CD14-positive monocyte (primary cell): ENCODE measurements around the gene GSDME. TPM values are rescaled to one million over a fixed set of nuclear protein-coding genes. Genes with fewer than 3 reads are reported as not detected.

Experiments used
- DNase-seq, 3 donors: peaks; one replicate each; pipeline ENCODE4 v3.0.0-alpha.2; 2011 to 2022
- H2AFZ ChIP-seq: 2 replicates; pipeline ENCODE4 v1.6.0; 2012; ENCODE audit warnings: mild to moderate bottlenecking, low read depth, low read length, inconsistent platforms; ENCODE audit not compliant: insufficient read depth, poor library complexity, severe bottlenecking
- H3K27ac ChIP-seq, 2 donors: 1 replicate in 1 of 2; 2 replicates in 1 of 2; pipeline ENCODE4 v1.5.1; 2012 to 2013; ENCODE audit warnings: low read length in 2 of 2, control low read depth in 1 of 2, inconsistent platforms in 1 of 2, low read depth in 1 of 2, mild to moderate bottlenecking in 1 of 2
- H3K27me3 ChIP-seq, 2 donors: one replicate each; pipeline versions ENCODE4 v1.6.0 to v1.6.1; 2011 to 2013; ENCODE audit warnings: low read length in 2 of 2; ENCODE audit not compliant: control insufficient read depth in 2 of 2, insufficient read depth in 2 of 2
- H3K36me3 ChIP-seq, 2 donors: replicated peaks in 1 of 2; 1 replicate in 1 of 2; 2 replicates in 1 of 2; pipeline versions ENCODE4 v1.5.1 to v1.6.1; 2012 to 2013; ENCODE audit warnings: low read length in 2 of 2, control low read depth in 1 of 2, inconsistent platforms in 1 of 2, mild to moderate bottlenecking in 1 of 2; ENCODE audit not compliant: insufficient read depth in 2 of 2, control insufficient read depth in 1 of 2
- H3K4me1 ChIP-seq, 2 donors: 1 replicate in 1 of 2; 2 replicates in 1 of 2; pipeline versions ENCODE4 v1.5.1 to v1.6.1; 2012 to 2013; ENCODE audit warnings: low read length in 2 of 2, control low read depth in 1 of 2, inconsistent platforms in 1 of 2, mild to moderate bottlenecking in 1 of 2, moderate library complexity in 1 of 2; ENCODE audit not compliant: insufficient read depth in 2 of 2, control insufficient read depth in 1 of 2
- H3K4me2 ChIP-seq: replicated peaks from 2 replicates; pipeline ENCODE3; 2012; ENCODE audit warnings: low read length, moderate library complexity, mild to moderate bottlenecking; ENCODE audit not compliant: poor library complexity, severe bottlenecking; ENCODE audit errors: extremely low read depth
- H3K4me3 ChIP-seq, 3 experiments: fragments of 200-600 bp in 1 of 3; sonication (generic) in 1 of 3; replicated peaks in 1 of 3; 1 replicate in 2 of 3; 2 replicates in 1 of 3; pipeline ENCODE4 v1.5.1; 2011 to 2013; ENCODE audit warnings: low read length in 3 of 3, mild to moderate bottlenecking in 3 of 3, control low read depth in 2 of 3, low read depth in 2 of 3, inconsistent platforms in 1 of 3, moderate library complexity in 1 of 3
- H3K79me2 ChIP-seq: 2 replicates; pipeline ENCODE4 v1.6.0; 2012; ENCODE audit warnings: mild to moderate bottlenecking, control low read depth, inconsistent platforms, low read length, moderate library complexity; ENCODE audit not compliant: insufficient read depth
- H3K9ac ChIP-seq: 2 replicates; pipeline ENCODE4 v1.6.0; 2017; ENCODE audit warnings: low read length, mild to moderate bottlenecking; ENCODE audit not compliant: insufficient read depth, poor library complexity, severe bottlenecking
- H3K9me3 ChIP-seq, 2 donors: replicated peaks in 1 of 2; 1 replicate in 1 of 2; 2 replicates in 1 of 2; pipeline versions ENCODE4 v1.5.1 to v1.6.1; 2012 to 2013; ENCODE audit warnings: low read length in 2 of 2, control low read depth in 1 of 2; ENCODE audit not compliant: control insufficient read depth in 1 of 2, insufficient read depth in 1 of 2
- H4K20me1 ChIP-seq: 2 replicates; pipeline ENCODE4 v1.6.0; 2012; ENCODE audit warnings: mild to moderate bottlenecking, low read length, control low read depth, moderate library complexity; ENCODE audit not compliant: insufficient read depth
- H3K27ac Mint-ChIP-seq, 7 donors: one replicate each; pipeline ENCODE4 v1.8.0; 2020; ENCODE audit warnings: mild to moderate bottlenecking in 7 of 7, mixed read lengths in 7 of 7, moderate library complexity in 6 of 7, inconsistent platforms in 2 of 7
- H3K27me3 Mint-ChIP-seq, 3 donors: one replicate each; pipeline ENCODE4 v1.8.0; 2021 to 2022; ENCODE audit warnings: low read depth in 3 of 3, mild to moderate bottlenecking in 3 of 3, mixed read lengths in 3 of 3, moderate library complexity in 3 of 3, inconsistent platforms in 1 of 3
- H3K36me3 Mint-ChIP-seq, 2 donors: one replicate each; pipeline ENCODE4 v1.8.0; 2020; ENCODE audit warnings: mixed read lengths in 2 of 2, inconsistent platforms in 1 of 2, mild to moderate bottlenecking in 1 of 2
- H3K4me1 Mint-ChIP-seq: one replicate; pipeline ENCODE4 v1.8.0; 2020; ENCODE audit warnings: mild to moderate bottlenecking, mixed read lengths
- H3K4me3 Mint-ChIP-seq, 2 donors: one replicate each; pipeline ENCODE4 v1.8.0; 2020; ENCODE audit warnings: mild to moderate bottlenecking in 2 of 2, mixed read lengths in 2 of 2, moderate library complexity in 1 of 2
- H3K9me3 Mint-ChIP-seq, 7 donors: one replicate each; pipeline ENCODE4 v1.8.0; 2020 to 2022; ENCODE audit warnings: mixed read lengths in 7 of 7, mild to moderate bottlenecking in 6 of 7, moderate library complexity in 6 of 7, inconsistent platforms in 2 of 7
- WGBS: methylation state at CpG from one replicate; pipeline ENCODE4 v1.1.5; 2013; ENCODE audit warnings: missing lambda C conversion rate; ENCODE audit not compliant: insufficient coverage; 5-methylcytosine and 5-hydroxymethylcytosine counted together
- intact Hi-C, 2 donors: fragments of 100-400 bp; cut with micrococcal nuclease; formaldehyde crosslinking; loops; one replicate each; pipeline versions ENCODE4 v1.15.0 to v1.15.1; 2023
- polyA plus RNA-seq, 3 donors: library from polyadenylated mRNA; depleted of rRNA in 1 of 3; unstranded in 2 of 3; stranded (reverse) in 1 of 3; fragments of 300-500 nt in 2 of 3; fragments of >200 nt in 1 of 3; fragmentation: Illumina TruSeq in 2 of 3; gene quantifications; 1 replicate in 2 of 3; 2 replicates in 1 of 3; pipeline ENCODE4 v1.2.3, GENCODE V29; 2012 to 2021
- TF ChIP-seq, protein P1 (sequence below): fragments of 200-600 bp; IDR thresholded peaks from one replicate; pipeline ENCODE4 v1.8.0; 2022; ENCODE audit warnings: antibody characterized with exemption, mild to moderate bottlenecking

Gene GSDME
- polyA plus RNA-seq, 3 donors: 1.3 to 2.3 TPM; not detected in 1

DNA sequence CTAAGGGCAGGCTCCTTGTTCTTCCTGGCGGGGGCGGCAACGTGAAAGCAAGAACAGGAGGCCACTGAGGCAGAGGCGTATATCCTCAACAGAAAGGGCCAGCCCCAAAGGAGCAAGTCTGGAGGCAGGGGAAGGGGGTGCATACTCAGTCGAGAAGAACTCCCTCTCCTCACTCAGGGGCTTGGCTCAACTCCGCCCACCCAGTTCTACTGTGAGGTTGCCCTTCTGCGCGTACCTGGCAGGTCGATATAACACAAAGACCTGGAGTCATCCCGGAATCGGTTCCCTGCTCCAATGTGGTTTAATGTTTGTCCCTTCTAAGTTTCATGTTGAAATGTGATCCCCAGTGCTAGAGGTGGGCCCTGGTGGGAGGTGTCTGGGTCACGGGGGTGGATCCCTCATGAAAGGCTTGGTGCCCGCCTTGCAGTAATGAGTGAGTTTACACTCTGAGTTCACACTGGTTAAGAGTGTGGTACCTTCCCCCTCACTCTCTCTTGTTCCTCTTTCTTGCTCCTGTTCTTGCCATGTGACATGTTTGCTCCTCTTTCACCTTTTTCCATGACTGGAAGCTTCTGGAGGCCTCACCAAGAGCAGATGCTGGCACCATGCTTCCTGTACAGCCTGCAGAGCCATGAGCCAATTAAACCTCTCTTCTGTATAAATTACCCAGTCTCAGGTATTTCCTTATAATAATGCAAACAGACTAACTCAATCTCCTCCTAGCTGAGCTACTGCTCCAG is 32.6 kb downstream of the GSDME start:
- Histone ChIP-seq H3K79me2 (no peaks in the 10 kb centered on the region), H4K20me1 (no peaks in the 10 kb centered on the region), H3K27me3 (peaks cover 0 to 6% of the 10 kb centered on the region in 2 donors), H3K4me2 (no peak overlapping the region), H2AFZ (no peak overlapping the region), H3K36me3 (no peaks in the 10 kb centered on the region), H3K27ac (no peak overlapping the region), H3K9ac (no peak overlapping the region), H3K4me1 (no peaks in the 10 kb centered on the region), H3K4me3 (no peak overlapping the region), H3K9me3 (no peaks in the 10 kb centered on the region)
- Mint-ChIP-seq H3K4me3 (no peak overlapping the region), H3K9me3 (peaks cover 0 to 2% (median 0%) of the 10 kb centered on the region in 7 donors), H3K27ac (no peak overlapping the region), H3K27me3 (peaks cover 5 to 9% (median 9%) of the 10 kb centered on the region in 3 donors), H3K4me1 (peaks cover 14% of the 10 kb centered on the region), H3K36me3 (no peaks in the 10 kb centered on the region)
- TF ChIP-seq, protein P1, sequence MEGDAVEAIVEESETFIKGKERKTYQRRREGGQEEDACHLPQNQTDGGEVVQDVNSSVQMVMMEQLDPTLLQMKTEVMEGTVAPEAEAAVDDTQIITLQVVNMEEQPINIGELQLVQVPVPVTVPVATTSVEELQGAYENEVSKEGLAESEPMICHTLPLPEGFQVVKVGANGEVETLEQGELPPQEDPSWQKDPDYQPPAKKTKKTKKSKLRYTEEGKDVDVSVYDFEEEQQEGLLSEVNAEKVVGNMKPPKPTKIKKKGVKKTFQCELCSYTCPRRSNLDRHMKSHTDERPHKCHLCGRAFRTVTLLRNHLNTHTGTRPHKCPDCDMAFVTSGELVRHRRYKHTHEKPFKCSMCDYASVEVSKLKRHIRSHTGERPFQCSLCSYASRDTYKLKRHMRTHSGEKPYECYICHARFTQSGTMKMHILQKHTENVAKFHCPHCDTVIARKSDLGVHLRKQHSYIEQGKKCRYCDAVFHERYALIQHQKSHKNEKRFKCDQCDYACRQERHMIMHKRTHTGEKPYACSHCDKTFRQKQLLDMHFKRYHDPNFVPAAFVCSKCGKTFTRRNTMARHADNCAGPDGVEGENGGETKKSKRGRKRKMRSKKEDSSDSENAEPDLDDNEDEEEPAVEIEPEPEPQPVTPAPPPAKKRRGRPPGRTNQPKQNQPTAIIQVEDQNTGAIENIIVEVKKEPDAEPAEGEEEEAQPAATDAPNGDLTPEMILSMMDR: no peak
- no peak for DNase-seq
- intact Hi-C loops: no loop called here
- 100% methylated on average over 3 of the region's 13 CpGs for WGBS

GRCh38 chr7:24723178-24723530 is 34.1 kb downstream of the GSDME start:
- Mint-ChIP-seq H3K4me1 (peaks cover 10% of the 10 kb centered on the region), H3K27ac (no peak overlapping the region), H3K9me3 (peaks cover 0 to 2% (median 0%) of the 10 kb centered on the region in 7 donors), H3K4me3 (no peak overlapping the region), H3K36me3 (no peaks in the 10 kb centered on the region), H3K27me3 (peaks cover 5 to 8% (median 6%) of the 10 kb centered on the region in 3 donors)
- intact Hi-C loops: no loop called here
- no peak overlapping the region for H3K27ac ChIP-seq
- no peaks in the 10 kb centered on the region for H3K36me3 ChIP-seq
- no peak for DNase-seq
- peaks cover 0 to 3% of the 10 kb centered on the region in 2 donors for H3K27me3 ChIP-seq
- TF ChIP-seq, protein P1: no peak
- no peak overlapping the region for H3K4me2 ChIP-seq
- H3K4me3 ChIP-seq: no peak overlapping the region
- H3K9ac ChIP-seq: no peak overlapping the region
- no peaks in the 10 kb centered on the region for H3K4me1 ChIP-seq
- H3K79me2 ChIP-seq: no peaks in the 10 kb centered on the region
- H2AFZ ChIP-seq: no peak overlapping the region
- no peaks in the 10 kb centered on the region for H4K20me1 ChIP-seq
- WGBS: no CpG with 5 or more reads among the region's 5 CpGs
- H3K9me3 ChIP-seq: no peaks in the 10 kb centered on the region
